Measurements from ENCODE around the gene CPSF2. TPM values are rescaled to one million over a fixed set of nuclear protein-coding genes. Genes with fewer than 3 reads are reported as not detected.
"Not testable (repeated sequence)": the region's sequence is repeated elsewhere in the genome, so short reads cannot be mapped to it uniquely, and the experiment has no call there.

Gene CPSF2
- polyA plus RNA-seq, 3 donors from 2014 or later, result 19.2 to 38.2 (median 26.8) TPM

- Mint-ChIP-seq H3K4me3 (no peak overlapping the region), H3K27me3 (ENCODE audit: low read depth in 3 of 3) (peaks cover 0 to 2% (median 2%) of the 10 kb centered on the region in 3 donors), H3K4me1 (no peaks in the 10 kb centered on the region), H3K36me3 (peaks cover 0 to 5% (median 0%) of the 10 kb centered on the region in 3 donors), H3K27ac (no peak overlapping the region), H3K9me3 (peaks cover 0 to 2% (median 0%) of the 10 kb centered on the region in 6 donors)
- no peak for DNase-seq
Measured at GRCh38 chr14:92176476-92176875, 54.7 kb downstream of the CPSF2 start.

GRCh38 chr14:92179178-92179577, 57.4 kb downstream of the CPSF2 start:
- not testable (repeated sequence) for H3K4me1 Mint-ChIP-seq; H3K9me3 Mint-ChIP-seq; H3K36me3 Mint-ChIP-seq; DNase-seq; H3K27me3 Mint-ChIP-seq (ENCODE audit: low read depth in 3 of 3); H3K4me3 Mint-ChIP-seq
- H3K27ac Mint-ChIP-seq, result peak overlapping the region in 1 of 6 donors; percentile 68

GRCh38 chr14:92185559-92185958, 63.8 kb downstream of the CPSF2 start:
- H3K4me1 Mint-ChIP-seq, result no peaks in the 10 kb centered on the region
- no peaks in the 10 kb centered on the region for H3K27me3 Mint-ChIP-seq (ENCODE audit: low read depth in 3 of 3)
- H3K36me3 Mint-ChIP-seq, result peaks cover 0 to 4% (median 4%) of the 10 kb centered on the region in 3 donors
- peaks cover 0 to 2% (median 0%) of the 10 kb centered on the region in 6 donors for H3K9me3 Mint-ChIP-seq
- H3K4me3 Mint-ChIP-seq, result no peak overlapping the region
- H3K27ac Mint-ChIP-seq, result no peak overlapping the region
- no peak for DNase-seq

- not testable (repeated sequence) for H3K4me1 Mint-ChIP-seq; H3K9me3 Mint-ChIP-seq; H3K4me3 Mint-ChIP-seq; H3K36me3 Mint-ChIP-seq; H3K27ac Mint-ChIP-seq; H3K27me3 Mint-ChIP-seq (ENCODE audit: low read depth in 3 of 3); DNase-seq
Measured at GRCh38 chr14:92187616-92188015, 65.8 kb downstream of the CPSF2 start.

GRCh38 chr14:92190768-92191167, 69.0 kb downstream of the CPSF2 start:
- H3K27me3 Mint-ChIP-seq (ENCODE audit: low read depth in 3 of 3), result peaks cover 0 to 2% (median 0%) of the 10 kb centered on the region in 3 donors
- H3K4me1 Mint-ChIP-seq, result no peaks in the 10 kb centered on the region
- no peak overlapping the region for H3K4me3 Mint-ChIP-seq
- peaks cover 0 to 2% (median 0%) of the 10 kb centered on the region in 6 donors for H3K9me3 Mint-ChIP-seq
- DNase-seq, result no peak
- peaks cover 0 to 4% (median 0%) of the 10 kb centered on the region in 3 donors for H3K36me3 Mint-ChIP-seq
- no peak overlapping the region for H3K27ac Mint-ChIP-seq

GRCh38 chr14:92198804-92199203, 77.0 kb downstream of the CPSF2 start:
- H3K36me3 Mint-ChIP-seq, result no peaks in the 10 kb centered on the region
- no peak for DNase-seq
- peaks cover 0 to 5% (median 4%) of the 10 kb centered on the region in 3 donors for H3K27me3 Mint-ChIP-seq (ENCODE audit: low read depth in 3 of 3)
- H3K4me1 Mint-ChIP-seq, result no peaks in the 10 kb centered on the region
- H3K27ac Mint-ChIP-seq, result no peak overlapping the region
- no peaks in the 10 kb centered on the region for H3K9me3 Mint-ChIP-seq
- no peak overlapping the region for H3K4me3 Mint-ChIP-seq

GRCh38 chr14:92199763-92200162, 78.0 kb downstream of the CPSF2 start:
- Mint-ChIP-seq H3K4me3 (no peak overlapping the region), H3K27me3 (ENCODE audit: low read depth in 3 of 3) (peaks cover 0 to 5% (median 4%) of the 10 kb centered on the region in 3 donors), H3K9me3 (no peaks in the 10 kb centered on the region), H3K4me1 (no peaks in the 10 kb centered on the region), H3K36me3 (no peaks in the 10 kb centered on the region), H3K27ac (no peak overlapping the region)
- DNase-seq, result no peak

- Mint-ChIP-seq H3K27me3 (ENCODE audit: low read depth in 3 of 3) (peaks cover 0 to 9% (median 3%) of the 10 kb centered on the region in 3 donors), H3K4me3 (no peak overlapping the region), H3K36me3 (no peaks in the 10 kb centered on the region), H3K27ac (no peak overlapping the region), H3K4me1 (no peaks in the 10 kb centered on the region), H3K9me3 (no peaks in the 10 kb centered on the region)
- DNase-seq, result no peak
Measured at GRCh38 chr14:92203116-92203515, 81.3 kb downstream of the CPSF2 start.

GRCh38 chr14:92204792-92205191, 83.0 kb downstream of the CPSF2 start:
- no peak for DNase-seq
- no peak overlapping the region for H3K27ac Mint-ChIP-seq
- no peaks in the 10 kb centered on the region for H3K4me1 Mint-ChIP-seq
- H3K27me3 Mint-ChIP-seq (ENCODE audit: low read depth in 3 of 3), result peaks cover 1 to 7% (median 1%) of the 10 kb centered on the region in 3 donors
- no peak overlapping the region for H3K4me3 Mint-ChIP-seq
- no peaks in the 10 kb centered on the region for H3K36me3 Mint-ChIP-seq
- no peaks in the 10 kb centered on the region for H3K9me3 Mint-ChIP-seq

GRCh38 chr14:92207012-92207927, 85.5 kb downstream of the CPSF2 start:
- H3K4me1 Mint-ChIP-seq, result no peaks in the 10 kb centered on the region
- no peak for DNase-seq
- H3K4me3 Mint-ChIP-seq, result no peak overlapping the region
- no peak overlapping the region for H3K27ac Mint-ChIP-seq
- H3K36me3 Mint-ChIP-seq, result no peaks in the 10 kb centered on the region
- peaks cover 0 to 4% (median 0%) of the 10 kb centered on the region in 6 donors for H3K9me3 Mint-ChIP-seq
- peaks cover 1 to 7% (median 2%) of the 10 kb centered on the region in 3 donors for H3K27me3 Mint-ChIP-seq (ENCODE audit: low read depth in 3 of 3)

- H3K36me3 Mint-ChIP-seq, result no peaks in the 10 kb centered on the region
- H3K4me1 Mint-ChIP-seq, result no peaks in the 10 kb centered on the region
- no peak overlapping the region for H3K4me3 Mint-ChIP-seq
- H3K27ac Mint-ChIP-seq, result no peak overlapping the region
- DNase-seq, result no peak
- H3K27me3 Mint-ChIP-seq (ENCODE audit: low read depth in 3 of 3), result peaks cover 1 to 5% (median 3%) of the 10 kb centered on the region in 3 donors
- peaks cover 0 to 4% (median 0%) of the 10 kb centered on the region in 6 donors for H3K9me3 Mint-ChIP-seq
Measured at GRCh38 chr14:92207928-92208265, 86.1 kb downstream of the CPSF2 start.

- H3K9me3 Mint-ChIP-seq, result peaks cover 0 to 4% (median 0%) of the 10 kb centered on the region in 6 donors
- peaks cover 1 to 7% (median 7%) of the 10 kb centered on the region in 3 donors for H3K27me3 Mint-ChIP-seq (ENCODE audit: low read depth in 3 of 3)
- H3K36me3 Mint-ChIP-seq, result no peaks in the 10 kb centered on the region
- H3K27ac Mint-ChIP-seq, result no peak overlapping the region
- DNase-seq, result no peak
- no peaks in the 10 kb centered on the region for H3K4me1 Mint-ChIP-seq
- no peak overlapping the region for H3K4me3 Mint-ChIP-seq
Measured at GRCh38 chr14:92209141-92209540, 87.4 kb downstream of the CPSF2 start.

GRCh38 chr14:92213125-92213524, 91.4 kb downstream of the CPSF2 start:
- not testable (repeated sequence) for H3K4me1 Mint-ChIP-seq; H3K36me3 Mint-ChIP-seq; H3K4me3 Mint-ChIP-seq; H3K9me3 Mint-ChIP-seq; H3K27ac Mint-ChIP-seq; DNase-seq; H3K27me3 Mint-ChIP-seq (ENCODE audit: low read depth in 3 of 3)

GRCh38 chr14:92215579-92215978, 93.8 kb downstream of the CPSF2 start:
- peaks cover 2 to 7% (median 2%) of the 10 kb centered on the region in 3 donors for H3K27me3 Mint-ChIP-seq (ENCODE audit: low read depth in 3 of 3)
- DNase-seq, result no peak
- no peak overlapping the region for H3K4me3 Mint-ChIP-seq
- H3K9me3 Mint-ChIP-seq, result peaks cover 0 to 4% (median 0%) of the 10 kb centered on the region in 6 donors
- no peaks in the 10 kb centered on the region for H3K4me1 Mint-ChIP-seq
- no peaks in the 10 kb centered on the region for H3K36me3 Mint-ChIP-seq
- H3K27ac Mint-ChIP-seq, result no peak overlapping the region
